NCI-H1105 treated with DMSO at 0.1 percent for 48 hours (cell line): ENCODE measurements around the gene NXT2.
"Not testable (repeated sequence)": the region's sequence is repeated elsewhere in the genome, so short reads cannot be mapped to it uniquely, and the experiment has no call there.

Experiments
- DNase-seq: peaks from one replicate; lab custom pipeline; 2025; lab: John Stamatoyannopoulos, UW

NXT2 gene

DNA sequence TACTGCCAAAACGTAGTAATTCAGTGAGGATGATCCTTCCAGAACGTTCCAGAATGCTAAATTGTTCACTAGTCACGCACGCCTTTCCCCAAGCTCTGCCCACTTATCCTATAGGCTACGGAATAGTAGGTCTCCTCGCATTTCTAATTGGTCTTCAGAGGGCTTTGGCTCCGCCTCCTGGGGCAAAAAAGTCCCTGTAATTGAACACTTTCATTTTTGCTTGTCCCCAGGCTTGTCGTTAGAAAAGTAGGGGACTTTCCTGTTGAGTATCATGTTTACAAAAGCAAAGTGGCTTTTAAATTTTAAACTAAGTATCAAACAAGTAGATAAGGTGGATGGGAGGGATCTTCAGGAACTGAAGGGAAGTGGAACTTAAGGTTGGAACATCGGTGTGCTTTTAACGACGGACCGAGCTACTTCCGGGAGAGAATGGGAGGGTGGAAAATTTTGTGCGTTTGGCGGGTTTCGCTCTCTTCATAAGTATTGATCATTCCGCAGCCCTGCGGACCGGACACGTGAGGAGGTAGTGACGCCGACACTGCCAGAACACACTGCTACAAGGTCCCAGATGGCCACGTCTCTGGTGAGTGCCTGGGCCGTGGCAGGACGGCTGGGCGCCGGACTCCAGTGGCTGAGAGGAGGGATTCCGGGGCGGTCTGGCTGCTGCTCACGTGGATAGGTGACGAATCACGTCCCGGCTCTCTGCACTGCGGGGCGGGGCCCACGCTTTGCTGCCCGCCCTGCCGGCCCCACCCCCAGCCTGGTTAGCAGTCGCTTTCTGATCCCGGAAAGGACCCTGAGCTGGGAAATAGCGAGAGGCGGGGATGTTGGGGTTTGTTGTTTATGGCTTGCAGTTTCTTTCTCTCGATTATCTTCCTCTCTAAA lies at the start of gene NXT2:
Gene NXT2, plus strand, starts transcription at position 406 of the 885 bp plus-strand sequence. Its CDS starts 163 bp downstream, at position 569.
- DNase-seq, result peak; percentile 87

DNA sequence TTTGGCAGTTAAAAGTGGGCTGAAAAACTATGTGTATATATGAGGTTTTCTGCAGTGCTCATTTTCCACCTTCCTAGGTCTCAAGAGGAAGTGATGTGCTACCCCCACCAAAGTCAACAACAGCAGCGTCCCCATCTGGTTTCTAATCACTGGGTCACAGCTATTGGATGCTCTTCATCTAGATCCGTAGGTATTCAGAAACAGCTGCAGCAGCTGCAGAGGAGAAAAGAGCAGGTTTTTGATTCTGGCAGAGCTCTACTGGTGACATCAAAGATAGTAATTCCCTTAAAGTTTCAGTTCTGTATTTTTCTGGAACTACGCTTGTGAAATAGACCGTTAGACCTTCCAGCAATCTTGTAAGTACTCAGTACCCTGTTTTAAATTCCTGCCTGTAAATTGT lies 49.0 kb upstream of the NXT2 start:
- no peak for DNase-seq

DNA sequence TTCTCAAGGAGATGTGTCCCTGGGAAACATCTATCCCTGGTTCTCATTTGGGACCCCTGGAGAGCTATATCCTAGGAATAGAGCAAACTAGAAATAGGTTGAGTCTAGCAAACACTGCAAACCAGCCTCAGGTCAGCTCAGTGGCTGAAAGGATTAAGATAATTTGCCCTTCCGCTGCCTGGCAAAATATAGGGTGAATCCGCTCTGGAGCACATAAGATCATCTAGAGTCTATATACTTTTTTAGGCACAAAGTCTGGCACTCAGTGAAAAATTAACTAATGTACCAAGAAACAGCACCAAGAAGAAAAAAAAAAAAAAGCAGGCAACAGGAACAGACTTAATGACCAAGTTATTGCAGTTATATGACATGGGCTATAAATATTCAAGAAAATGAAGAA lies 47.5 kb upstream of the NXT2 start:
- DNase-seq, result no peak

DNA sequence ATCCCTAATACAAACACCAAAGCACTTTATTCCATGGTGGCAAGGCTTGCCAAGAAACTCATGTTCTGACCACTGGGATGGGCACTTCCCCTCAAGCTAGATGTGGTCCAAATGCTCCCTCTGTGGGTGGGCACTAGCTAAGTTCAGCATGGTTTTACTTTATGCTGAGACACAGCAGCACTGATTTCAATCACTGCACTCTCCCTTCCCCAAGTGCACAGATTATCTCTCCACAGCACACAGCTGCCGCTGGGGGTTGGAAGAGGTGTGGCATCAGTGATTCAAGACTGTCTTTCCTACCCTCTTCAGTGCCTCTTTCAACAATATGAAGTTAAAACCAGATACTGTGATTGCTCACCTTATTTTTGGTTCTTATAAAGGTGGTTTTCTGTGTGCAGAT lies 38.2 kb upstream of the NXT2 start:
- DNase-seq, result no peak

DNA sequence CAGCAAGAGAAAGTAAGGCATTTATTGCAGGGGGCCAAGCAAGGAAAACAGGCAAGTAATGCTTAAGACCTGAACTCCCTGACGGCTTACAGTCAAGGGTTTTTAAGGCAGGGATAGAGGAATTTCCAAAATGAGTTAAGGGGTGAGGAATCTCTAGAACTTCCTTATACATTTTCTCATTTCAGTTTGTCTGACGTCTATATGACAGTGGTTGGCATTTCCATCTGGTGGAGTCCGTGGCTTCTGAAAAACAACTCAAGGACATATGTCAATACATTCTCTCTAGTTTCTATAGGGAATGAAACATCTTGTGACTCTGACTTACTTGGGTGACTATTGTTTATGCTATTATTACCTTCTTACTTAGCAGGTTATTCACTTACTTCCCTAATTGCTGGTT lies 35.5 kb upstream of the NXT2 start:
- no peak for DNase-seq

DNA sequence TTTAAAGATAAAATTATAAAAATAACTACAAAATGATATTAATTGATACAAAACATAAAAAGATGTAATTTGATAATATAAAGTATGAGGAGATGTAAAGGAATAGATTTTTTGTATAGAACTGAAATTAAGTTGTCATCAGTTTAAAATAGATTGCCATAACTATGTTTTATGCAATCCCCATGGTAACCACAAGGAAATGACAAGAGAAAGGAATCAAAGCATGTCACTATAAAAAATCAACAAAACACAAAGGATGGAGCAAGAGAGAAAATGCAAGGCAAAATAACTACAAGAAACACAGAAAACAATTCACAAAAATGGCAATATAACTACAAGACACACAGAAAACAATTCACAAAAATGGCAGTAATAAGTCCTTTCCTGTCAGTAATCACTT lies 27.7 kb upstream of the NXT2 start:
- DNase-seq, result no peak

DNA sequence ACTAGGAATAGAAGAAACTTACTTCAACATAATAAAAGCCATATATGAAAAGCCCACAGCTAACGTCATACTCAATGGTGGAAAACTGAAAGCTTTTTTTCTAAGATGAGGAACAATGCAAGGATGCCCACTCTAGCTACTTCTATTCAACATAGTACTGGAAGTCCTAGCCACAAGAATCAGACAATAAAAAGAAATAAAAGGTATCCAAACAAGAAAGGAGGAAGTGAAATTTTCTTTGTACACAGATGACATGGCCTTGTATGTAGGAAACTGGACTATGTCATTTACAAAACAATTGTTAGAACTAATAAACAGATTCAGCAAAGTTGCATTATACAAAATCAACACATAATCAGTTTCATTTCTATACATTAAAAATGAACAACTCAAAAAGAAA lies 25.5 kb upstream of the NXT2 start:
- DNase-seq, result no peak

DNA sequence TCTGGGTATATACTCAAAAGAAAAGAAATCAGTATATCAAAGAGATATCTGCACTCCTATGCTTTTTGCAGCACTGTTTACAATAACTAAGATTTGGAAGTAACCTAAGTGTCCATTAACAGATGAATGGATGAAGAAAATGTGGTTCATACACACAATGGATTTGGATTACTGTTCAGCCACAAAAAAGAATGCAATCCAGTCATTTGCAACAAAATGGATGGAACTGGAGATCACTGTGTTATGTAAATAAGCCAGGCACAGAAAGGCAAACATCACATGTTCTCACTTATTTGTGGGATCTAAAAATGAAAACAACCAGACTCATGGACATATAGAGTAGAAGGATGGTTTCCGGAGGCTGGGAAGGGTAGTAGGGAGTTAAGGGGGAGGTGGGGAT lies 17.6 kb upstream of the NXT2 start:
- no peak for DNase-seq

DNA sequence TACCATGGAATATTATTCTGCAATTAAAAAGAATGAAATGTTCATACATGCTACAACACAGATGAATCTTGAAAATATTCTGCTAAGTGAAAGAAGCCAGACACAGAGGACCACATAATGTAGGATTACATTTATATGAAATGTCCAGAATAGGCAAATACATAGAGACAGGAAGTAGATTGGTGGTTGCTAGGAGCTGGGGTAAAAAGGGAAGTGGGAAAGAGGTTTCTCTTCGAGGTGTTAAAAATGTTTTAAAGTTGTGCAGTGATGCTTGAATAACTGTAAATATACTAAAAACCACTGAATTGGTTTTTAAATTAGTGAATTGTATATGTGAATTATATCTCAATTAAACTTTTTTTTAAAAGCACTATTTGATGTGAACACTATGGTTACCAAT lies 3.6 kb upstream of the NXT2 start:
- no peak for DNase-seq

DNA sequence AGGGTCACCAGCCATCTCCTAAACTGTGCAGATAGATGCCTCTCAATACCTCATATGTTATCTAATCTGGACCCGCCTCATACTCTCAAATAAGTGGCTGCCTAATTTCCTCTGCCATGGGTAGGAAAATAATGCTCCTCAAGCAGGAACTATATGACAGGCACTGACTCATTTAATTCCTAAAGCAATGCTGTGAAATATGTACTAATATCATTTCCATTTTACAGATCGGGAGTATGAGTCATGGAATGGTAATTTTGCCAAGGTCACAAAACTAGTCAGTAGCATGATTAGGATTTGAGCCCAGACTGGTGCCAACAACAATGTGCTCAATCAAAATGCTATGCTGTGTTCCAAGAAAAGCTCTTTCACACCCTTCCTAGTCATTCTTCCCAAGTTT lies 3.0 kb upstream of the NXT2 start:
- no peak for DNase-seq

DNA sequence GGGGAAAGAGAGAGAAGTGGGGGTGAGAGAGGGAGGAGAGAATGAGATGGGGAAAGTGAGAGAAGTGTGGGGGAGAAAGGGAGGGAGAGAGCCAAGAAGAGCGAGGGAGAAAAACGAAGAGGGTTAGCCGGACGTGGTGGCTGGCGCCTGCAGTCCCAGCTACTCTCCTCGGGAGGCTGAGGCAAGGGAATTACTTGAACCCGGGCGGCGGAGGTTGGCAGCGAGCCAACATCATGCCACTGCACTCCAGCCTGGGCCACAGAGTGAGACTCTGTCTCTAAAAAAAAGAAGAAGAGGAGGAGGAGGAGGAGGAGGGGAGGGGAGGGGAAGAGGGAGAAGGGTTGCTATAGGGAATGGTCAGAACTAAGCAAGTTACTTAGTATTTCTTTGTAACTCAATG lies 1.7 kb upstream of the NXT2 start:
- DNase-seq, result no peak

DNA sequence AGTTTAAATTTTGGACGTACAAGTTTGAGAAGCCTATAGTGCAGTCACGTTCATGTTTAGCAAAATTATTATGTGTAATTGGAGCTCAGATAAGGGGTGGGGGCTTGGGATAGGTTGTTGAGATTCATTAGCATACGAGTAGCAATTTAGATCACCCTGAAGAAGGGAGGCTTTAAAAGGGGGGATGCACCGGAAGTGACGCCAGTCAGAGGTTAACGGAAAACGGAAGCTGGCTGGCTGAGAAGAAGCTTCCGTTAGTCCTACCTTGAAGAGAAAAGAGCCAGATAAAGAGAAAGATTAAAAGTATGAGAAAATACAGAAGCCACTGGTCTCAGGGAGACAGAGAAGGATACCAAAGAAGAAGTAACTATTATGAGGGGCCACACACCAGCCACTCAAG lies 1.1 kb upstream of the NXT2 start:
- DNase-seq, result no peak

DNA sequence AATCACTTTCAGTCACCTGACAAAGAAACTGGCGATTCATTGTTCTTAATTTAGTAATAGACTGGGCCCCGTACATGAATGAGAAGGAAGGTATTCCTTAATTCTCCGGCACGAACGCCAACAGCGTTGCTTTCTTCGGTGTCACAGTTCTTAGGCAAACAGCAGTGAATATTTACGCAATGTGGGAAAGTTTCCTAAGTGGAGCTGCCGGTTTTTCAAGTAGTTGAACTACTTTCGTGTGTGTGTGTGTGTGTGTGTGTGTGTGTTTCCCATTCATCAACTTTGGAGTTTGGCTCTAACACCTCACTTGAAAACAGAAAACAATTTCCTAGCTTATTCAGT lies 651 bp downstream of the NXT2 start:
- no peak for DNase-seq

DNA sequence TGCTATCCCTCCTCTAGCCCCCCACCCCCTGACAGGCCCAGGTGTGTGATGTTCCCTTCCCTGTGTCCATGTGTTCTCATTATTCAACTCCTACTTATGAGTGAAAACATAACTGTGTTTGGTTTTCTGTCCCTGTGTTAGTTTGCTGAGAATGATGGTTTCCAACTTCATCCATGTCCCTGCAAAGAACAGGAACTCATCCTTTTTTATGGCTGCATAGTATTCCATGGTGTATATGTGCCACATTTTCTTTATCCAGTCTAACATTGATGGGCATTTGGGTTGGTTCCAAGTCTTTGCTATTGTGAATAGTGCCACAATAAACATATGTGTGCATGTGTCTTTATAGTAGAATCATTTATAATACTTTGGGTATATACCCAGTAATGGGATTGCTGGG lies 2.4 kb downstream of the NXT2 start:
- DNase-seq, result not testable (repeated sequence)

DNA sequence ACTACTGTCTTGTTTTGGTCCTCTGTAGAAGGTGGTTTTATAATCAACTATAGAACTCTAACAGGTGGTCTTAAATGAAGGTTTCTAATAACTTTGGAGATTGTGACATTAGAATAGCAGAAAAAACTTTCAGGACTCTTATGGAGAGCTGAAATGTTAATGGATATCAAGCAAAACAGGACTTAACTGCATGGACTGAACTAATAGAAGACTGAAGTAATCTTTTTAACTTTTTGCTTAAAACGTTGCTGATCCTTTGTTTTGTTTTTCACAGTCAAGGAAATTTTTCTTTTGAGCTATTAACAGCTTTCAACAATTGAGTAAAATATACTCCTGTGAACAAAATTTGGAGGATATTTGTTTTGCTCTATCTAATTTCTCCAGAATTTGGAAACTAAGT lies 17.2 kb downstream of the NXT2 start:
- DNase-seq, result no peak

DNA sequence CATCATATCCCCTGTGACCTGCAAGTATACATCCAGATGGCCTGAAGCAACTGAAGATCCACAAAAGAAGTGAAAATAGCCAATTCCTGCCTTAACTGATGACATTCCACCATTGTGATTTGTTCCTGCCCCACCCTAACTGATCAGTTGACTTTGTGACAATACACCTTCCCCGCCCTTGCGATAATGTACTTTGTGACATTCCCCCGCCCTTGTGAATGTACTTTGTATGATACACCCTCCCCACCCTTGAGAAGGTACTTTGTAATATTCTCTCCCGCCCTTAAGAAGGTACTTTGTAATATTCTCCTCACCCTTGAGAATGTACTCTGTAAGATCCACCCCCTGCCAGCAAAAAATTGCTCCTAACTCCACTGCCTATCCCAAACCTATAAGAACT lies 39.4 kb downstream of the NXT2 start:
- not testable (repeated sequence) for DNase-seq

DNA sequence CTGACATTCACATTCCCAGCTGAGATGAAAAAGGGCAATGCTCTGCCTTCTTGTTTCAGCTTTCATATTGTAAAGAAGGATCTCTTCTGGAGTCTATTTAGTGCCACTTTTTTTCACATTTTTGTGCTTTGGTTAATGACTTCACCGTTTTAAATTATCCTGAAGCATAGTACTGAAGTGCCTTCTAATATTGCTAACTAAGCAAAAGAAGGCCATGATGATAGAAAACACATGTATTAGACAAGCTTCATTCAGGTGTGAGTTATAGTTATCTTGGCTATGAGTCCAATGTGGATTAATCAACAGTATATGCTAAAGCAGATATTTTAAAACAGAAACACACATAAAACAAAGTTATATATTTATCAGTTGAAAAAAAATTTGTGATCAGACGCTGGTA lies 40.4 kb downstream of the NXT2 start:
- DNase-seq, result no peak

DNA sequence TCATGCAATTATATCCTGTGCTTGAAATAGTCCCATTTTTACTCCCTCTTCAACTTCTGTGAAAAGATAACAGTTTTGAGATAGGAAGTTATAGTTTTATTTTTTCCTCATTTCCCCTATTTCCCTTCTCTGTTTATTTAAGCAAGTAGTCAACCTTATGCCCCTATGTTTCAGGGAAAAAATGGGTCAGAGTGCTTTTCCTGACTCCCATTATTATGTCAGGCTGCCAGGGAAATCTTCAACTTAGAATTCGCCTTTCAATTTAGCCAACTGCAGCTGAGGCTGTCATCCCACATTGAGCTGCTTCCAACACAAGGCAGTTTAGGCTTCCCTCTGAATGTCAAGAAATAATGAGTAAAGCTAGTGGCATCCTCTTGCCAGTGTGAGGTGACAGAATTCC lies 42.3 kb downstream of the NXT2 start:
- DNase-seq, result no peak

DNA sequence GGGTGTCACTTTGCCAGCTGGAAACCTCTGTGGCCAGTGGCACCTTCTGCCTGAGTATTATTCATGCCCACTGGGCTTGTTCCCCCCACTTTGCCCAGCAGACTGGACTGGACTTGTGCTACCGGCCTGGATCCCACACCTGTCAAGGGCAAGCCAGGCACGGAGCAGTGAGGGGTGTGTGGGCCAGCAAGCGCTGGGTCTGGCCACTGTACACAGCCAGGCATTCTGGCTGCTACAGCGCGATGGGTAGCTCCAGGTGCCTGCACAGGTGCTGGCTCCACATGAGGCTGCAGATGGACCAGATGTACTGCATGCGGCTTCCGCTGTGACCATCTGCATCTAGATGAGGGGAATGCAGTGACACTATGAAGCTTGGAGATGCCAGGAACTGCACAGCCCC lies 48.8 kb downstream of the NXT2 start:
- no peak for DNase-seq

DNA sequence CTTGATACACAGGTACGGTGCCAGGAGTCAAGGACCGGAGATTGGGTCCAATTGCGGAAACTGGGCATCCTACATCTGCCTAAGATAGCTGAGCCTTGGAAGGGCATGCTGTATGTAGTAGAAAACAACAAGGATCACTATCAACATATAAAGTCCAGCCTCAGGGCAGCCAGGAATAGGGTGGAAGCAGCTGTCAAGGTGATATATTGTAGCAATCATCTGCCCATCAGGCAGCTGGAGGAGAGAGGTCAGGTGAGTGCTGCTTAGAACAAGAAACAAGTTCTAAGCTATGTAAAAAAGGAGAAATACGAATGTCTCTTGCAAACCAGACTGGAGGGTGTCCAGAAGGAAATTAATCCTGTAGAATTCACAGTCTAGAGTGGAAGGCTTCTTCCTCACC lies 53.5 kb downstream of the NXT2 start:
- DNase-seq, result no peak
